ENCODE measurements around the gene ADAMTS6.

DNA sequence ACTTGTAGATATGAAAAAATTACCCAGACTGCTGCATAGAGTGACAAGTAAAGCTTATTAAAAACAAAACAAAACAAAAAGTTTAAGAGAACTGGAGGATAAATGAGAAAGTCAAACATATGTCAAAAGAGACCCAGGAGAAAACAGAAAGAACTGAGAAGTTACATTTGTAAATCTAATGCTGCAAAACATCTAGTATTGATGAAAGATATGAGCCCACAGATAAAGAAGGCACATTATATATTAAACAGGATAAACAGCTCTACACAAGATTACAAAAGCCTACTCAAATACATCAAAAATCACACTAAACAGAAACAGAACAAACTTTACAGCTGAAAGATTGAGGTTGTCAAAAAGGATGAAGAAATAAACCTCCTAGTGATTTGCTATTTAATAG lies 55.1 kb downstream of the ADAMTS6 start:
- TF ChIP-seq EZH2 (IDR thresholded peaks at IDR 0.05; ENCODE audit: borderline replicate concordance, low read depth, low read length, severe bottlenecking) = no peak
- TF ChIP-seq, protein P1, sequence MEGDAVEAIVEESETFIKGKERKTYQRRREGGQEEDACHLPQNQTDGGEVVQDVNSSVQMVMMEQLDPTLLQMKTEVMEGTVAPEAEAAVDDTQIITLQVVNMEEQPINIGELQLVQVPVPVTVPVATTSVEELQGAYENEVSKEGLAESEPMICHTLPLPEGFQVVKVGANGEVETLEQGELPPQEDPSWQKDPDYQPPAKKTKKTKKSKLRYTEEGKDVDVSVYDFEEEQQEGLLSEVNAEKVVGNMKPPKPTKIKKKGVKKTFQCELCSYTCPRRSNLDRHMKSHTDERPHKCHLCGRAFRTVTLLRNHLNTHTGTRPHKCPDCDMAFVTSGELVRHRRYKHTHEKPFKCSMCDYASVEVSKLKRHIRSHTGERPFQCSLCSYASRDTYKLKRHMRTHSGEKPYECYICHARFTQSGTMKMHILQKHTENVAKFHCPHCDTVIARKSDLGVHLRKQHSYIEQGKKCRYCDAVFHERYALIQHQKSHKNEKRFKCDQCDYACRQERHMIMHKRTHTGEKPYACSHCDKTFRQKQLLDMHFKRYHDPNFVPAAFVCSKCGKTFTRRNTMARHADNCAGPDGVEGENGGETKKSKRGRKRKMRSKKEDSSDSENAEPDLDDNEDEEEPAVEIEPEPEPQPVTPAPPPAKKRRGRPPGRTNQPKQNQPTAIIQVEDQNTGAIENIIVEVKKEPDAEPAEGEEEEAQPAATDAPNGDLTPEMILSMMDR (IDR thresholded peaks at IDR 0.05; ENCODE audit: borderline replicate concordance, extremely low read depth, low read length, poor library complexity, severe bottlenecking) = no peak
